Nucleus accumbens (tissue), 56 donors: ENCODE results near the gene FAM32A.

Source experiments
- DNase-seq, 56 donors: peaks; one replicate each; lab custom pipeline; 2025; lab: John Stamatoyannopoulos, UW

FAM32A gene

DNA sequence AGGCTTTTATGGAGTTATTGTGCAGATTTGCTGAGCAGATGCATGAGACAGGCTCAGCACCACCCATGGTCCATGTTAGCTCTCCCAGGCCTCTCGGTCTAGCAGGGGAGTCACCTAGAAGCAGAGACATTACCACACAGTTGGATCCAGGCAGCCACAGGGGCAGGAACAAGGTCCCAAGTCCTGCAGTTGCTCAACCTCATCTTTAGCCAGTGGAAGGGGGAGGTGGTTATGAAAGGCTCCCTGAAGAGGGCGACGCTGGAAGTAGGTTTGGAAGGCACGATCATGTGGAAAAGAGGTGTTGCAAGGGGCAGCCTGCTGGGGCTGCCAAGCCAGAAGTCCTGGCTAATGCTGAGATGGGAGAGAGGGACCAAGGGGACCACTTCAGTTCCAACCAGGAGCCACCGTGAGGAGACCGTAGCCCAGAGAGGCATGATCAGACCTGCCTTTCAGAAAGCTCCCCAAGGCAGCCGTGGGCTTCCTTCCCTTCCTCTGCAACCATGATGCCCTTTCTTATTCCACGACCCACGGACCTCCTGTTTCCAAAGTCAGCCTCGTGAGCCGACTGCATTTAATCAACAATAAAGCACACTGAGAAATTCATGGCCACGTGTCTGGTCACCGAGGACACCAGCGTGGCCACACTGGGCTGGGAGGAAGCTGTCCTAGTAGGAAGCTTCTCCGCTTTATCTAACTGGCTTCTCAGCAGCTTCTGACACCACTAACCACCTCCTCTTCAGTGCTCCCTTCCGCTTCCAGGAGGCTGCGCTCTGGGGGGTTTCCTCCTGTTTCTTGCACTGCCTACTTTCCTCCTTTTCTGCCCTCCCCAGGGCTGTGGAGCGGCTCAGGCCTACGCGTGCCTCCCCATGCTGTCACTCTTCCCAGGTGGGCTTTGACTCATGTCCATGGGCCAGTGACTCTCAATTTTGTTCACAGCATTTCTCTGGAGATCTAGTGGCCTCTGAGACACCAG is 15.1 kb downstream of the FAM32A start:
- no peak for DNase-seq

DNA sequence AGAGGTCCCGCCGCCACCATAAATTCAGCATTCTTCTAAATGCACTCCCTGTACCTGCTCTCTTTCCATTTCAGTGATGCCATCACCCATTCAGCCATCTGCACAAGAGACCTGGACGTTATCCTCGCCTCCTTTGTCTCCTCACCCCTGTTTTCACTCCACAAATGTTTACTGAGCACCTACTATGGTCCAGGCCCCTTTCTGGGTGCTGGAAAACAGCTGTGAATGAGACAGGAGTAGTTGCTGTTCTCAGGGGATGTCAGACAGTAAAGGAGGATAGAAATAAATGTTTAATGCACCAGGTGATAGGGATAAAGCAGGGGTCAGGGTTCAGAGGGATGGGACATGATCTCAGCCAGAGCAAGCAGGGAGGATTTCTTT is 15.8 kb downstream of the FAM32A start:
- no peak for DNase-seq

DNA sequence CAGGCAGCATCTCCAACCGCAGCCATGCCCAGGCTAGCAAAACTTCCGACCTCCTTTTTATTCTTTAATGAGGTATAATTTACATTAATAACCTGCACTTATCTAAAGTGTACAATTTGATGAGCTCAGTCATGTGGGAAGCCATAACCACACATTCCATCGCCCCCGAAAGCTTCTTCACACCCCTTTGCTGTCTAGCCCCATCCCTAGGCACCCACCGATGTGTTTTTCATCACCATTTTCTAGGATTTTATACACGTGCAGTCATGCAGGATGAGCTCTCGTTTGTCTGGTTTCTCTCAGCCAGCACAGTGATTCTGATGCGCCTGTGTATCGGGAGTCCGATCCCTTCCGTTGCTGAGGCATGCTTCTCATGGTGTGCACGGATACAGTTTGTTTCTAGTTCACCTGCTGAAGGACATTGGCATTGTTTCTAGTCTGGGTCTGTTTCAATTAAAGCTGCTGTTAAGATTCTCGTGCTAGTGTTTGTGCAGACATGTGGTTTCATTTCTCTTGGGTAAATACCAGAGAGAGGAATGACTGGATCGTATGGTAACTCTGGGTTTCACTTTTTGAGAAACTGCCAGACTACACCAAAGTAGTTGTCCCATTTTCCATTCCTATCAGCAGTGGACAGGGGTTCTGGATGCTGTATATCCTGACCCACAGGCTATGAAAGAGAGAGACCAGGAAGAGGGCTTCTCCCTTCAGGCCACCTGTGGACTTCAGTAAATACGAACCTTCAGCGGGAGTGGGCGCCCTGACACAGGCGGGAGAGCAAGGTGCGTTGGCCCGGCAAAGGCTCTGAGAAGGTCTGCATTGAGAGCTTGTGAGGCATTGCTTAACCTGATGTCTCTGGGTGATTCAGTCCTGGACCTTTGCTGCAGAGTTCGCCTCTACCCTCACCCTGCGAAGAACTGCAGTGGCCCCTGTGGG is 17.4 kb downstream of the FAM32A start:
- peak in 4 of 56 donors; percentile 6 to 32 (median 24) for DNase-seq

DNA sequence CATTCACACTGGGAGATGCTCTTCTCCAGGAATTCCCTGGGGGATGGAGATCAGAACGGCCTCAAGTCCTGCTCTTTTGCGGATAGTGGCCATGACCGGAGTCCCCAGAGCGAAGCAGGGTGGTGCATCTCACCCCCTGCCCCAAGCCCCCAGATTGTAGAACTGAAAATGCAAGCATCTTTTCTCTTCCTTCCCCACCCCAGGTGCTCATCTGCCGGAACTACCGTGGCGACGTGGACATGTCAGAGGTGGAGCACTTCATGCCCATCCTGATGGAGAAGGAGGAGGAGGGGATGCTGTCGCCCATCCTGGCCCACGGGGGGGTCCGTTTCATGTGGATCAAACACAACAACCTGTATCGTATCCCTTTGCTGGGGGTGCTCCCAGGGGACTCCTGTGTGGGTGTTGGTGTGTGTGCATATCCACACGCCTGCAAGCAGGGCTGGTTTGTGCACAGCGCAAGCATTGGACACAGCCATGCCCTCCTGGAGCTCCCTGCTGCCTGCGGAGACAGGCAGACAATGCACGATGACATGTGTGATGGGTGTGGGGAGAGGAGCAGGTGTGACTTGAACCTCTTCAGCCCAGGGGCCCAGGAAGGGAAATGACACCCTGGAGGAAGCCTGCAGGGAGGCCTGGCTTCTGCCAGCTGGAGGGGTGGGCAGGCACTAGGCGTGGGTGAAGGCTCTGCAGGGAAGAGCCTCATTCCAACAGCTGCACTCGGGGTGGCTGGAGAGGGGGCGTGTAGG is 18.2 kb downstream of the FAM32A start:
- DNase-seq = no peak

DNA sequence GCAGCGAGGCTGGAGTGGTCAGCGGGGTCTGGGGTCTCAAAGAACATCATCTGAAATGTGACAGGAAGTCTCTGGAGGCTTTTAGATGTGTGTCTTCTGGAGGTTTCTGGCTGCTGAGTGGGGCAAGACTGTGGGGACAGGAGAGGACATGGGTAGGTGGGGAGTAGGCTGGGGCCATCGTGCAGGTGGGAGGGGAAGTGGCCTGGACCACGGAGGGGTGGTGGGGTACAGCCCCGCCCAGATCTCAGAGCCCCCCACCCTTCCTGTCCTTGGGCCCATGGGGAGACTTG is 18.7 kb downstream of the FAM32A start:
- no peak for DNase-seq

DNA sequence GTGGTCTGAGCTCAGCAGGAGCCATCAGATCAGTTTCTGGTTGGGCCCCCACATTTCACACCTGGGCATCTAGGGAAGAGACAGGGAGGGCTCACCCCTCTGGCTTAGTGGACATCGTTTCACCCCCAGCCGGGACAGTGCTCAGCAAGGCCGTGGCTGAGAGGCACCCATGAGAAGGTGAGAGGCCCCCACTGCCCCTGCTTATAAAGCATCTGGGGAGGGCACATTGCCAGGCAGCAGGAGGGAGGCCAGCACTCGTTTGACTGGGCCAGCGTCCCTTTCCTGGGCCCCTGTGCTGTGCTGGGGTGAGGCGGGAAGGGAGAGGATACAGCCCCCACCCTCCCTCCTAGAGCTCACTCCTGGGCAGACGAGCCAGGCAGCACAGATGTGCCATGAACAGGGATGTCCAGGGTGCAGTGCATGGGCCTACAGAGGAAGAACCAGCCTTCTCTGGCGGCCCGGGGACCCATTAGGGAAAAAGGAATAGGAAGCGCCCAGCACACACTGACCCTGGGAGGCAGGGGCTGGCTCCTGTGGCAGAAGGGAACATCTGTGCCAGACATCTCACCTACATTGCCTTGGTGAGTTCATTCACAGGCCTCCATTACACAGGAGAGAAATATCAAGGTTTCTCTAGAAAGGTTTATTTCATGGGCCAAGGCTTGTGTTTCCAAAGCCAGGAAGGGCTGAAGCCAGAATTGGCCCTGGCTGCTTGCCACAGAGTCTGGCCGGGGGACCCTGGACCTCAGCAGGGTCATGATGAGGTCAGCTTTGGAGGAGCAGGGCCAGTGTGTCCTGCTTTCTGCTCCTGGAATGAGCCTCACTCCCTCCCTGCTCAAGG is 20.2 kb downstream of the FAM32A start:
- no peak for DNase-seq

DNA sequence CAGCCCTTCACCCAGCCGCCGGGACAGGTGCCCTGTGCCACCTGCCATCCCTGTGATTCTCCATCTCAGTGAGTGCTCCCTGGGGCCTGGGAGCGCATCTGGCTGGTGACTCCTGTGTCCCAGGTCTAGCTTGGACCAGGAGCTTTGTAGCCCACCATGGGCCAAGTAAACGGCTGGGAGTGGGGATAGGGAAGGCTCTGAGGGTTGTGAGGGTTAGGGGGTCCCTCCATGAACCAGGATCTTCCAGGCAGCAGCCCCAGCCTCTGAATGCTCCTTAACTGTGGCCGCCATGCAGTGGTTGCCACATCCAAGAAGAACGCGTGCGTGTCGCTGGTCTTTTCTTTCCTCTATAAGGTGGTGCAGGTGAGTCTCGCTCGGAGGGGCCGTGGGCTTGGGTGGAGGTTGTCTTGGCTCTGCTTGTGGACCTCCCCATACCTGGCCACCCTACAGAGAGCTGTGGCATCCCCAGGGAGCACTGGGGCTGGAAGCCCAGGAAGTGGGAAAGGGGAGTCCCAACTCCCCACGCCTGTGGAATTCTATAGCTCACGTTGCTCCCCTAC is 20.9 kb downstream of the FAM32A start:
- DNase-seq = no peak

DNA sequence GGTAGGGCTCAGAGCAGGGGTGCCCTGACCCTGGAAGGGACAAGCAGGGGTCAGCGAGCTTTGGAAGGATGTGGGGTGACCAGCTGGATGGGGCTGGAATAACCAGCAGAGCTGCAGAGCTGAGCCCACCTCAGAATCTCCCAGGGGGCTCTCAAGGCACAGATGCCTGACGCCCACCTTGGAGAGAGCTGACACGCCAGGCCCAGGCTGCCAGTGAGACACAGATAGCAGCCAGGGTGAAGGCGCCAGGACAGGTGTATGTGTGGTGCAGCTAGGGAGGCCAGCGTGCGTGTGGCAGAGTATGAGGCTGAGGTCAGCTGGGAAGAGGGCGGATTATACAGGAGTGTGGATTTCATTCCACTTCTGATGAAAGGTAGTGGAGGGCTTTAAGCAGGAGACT is 21.4 kb downstream of the FAM32A start:
- no peak for DNase-seq

DNA sequence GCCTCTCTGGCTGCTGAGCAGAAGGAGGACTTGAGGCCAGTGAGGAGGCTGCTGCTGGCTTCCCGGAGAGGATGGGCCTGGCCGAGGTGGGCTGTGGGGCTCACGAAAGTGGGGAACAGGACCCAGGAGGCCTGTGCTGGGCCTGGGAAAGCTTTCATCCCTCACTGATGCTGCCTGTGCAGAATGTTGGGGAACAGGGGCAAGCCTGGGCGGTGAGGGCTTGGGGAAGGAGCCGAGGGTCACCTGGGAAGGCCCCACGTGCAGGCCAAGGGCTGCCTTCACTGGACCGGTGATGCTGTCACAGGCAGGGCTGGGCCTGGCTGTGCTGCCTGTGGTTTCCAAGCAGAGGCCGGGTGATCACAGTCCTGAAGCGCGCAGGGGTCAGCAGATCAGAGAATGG is 21.9 kb downstream of the FAM32A start:
- no peak for DNase-seq

DNA sequence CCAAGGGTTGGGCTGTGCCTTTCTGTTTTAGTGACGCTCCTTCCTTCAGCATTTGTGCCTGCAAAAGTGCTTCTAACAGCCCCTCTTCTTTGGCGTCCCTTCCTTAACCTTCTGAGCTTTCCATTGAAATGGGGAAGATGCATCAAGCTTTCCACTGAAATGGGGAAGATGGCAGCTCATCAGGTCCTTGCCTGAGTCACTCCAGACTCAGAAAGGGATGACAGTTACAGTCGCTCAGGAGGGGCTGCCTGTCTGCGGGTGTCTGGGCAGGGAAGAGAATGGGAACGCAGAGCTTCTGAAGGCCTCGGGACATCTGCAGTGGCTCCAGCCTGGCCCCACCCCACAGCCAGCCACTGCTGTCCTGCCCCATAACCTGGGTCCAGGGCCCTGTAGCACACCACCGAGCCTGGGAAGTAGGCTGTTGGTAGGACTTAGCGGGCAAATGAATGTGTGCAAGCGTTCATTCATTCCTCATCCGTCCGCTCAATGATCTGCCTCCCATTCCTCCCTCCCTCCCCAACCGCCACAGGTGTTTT is 22.3 kb downstream of the FAM32A start:
- no peak for DNase-seq

DNA sequence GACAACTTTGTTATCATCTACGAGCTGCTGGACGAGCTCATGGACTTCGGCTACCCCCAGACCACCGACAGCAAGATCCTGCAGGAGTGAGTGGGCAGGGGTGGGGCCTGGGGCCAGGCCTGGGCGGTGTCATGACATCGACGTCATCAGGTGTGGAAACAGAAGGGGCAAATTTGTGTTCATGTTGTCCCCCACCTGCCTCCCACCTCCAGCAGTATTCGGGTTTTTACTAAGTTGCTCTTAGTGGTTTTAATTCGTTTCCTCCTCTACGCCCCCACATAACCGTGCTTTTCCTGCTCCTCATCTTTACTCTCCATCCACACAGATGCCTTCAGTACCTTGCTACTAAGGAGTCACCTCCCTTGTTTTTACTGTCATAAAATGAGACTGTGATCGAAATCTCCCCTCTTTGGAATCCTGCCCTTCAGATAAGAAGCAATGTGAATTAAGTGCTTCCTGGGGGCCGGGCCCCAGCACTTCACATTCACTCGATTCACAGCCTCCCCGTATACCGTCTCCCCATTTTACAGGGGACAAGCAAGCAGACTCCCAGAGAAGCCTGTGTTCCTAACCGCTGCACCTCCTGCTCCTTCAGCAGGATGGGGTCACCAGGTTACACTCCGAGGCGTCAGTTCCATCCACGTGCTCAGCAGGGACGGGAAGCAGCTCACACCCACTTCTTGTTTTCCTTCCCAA is 23.0 kb downstream of the FAM32A start:
- peak in 1 of 56 donors; percentile 24 for DNase-seq

DNA sequence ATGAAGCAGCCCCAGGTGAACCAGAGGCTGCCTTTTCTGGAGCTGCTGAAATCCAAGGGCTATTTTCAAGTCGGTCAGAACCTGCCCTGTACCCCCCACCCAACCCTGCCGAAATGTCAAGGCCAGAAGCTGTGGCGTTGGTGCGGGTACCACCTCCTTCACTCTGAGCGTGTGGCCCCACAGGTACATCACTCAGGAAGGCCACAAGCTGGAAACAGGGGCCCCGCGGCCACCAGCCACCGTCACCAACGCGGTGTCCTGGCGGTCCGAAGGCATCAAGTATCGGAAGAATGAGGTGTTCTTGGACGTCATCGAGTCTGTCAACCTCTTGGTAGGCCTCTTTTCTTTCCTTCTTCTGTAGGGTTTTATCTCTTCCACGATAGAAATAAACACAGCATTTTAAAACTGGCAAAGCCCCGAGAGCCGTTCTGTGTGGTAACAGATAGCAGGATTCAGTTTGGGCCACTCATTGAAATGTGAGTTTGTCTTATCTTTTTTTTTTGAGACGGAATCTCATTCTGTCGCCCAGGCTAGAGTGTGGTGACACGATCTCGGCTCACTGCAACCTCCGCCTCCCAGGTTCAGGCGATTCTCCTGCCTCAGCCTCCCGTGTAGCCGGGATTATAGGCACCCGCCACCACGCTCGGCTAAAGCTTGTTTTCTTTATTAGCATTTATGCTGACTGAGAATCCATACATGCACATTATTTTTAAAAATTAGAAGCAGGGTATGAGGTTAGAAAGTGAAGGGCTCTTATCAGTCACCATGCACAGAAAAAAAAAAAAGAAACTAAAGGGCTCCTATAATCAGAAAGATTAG is 23.8 kb downstream of the FAM32A start:
- DNase-seq = no peak

DNA sequence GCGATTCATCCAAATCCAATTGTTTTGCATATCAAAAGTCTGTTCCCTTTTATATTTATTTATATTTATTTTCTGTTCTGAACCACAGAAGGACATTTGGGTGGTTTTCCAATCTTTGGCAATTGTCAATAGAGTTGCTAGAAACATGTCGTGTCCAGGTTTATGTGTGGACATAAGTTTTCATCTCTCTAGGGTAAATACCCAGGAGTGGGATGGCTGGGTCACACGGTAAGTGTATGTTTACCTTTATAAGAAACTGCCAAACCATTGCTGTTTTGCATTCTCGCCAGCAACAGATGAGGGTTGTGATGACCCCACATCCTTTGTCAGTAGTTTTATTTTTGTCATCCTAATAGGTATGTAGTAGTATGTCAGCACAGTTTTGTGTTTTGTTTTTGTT is 25.0 kb downstream of the FAM32A start:
- DNase-seq = no peak

DNA sequence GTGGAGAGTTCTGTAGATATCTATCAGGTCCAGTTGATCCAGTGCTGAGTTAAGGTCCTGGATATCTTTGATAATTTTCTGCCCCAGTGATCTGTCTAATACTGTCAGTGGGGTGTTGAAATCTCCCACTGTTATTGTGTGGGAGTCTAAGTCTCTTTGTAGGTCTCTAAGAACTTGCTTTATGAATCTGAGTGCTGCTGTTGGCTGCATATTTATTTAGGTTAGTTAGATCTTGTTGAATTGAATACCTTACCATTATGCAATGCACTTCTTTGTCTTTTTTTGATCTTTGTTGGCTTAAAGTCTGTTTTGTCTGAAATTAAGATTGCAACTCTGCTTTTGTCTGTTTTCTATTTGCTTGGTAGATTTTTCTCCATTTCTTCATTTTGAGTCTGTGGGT is 27.9 kb downstream of the FAM32A start:
- no peak for DNase-seq

DNA sequence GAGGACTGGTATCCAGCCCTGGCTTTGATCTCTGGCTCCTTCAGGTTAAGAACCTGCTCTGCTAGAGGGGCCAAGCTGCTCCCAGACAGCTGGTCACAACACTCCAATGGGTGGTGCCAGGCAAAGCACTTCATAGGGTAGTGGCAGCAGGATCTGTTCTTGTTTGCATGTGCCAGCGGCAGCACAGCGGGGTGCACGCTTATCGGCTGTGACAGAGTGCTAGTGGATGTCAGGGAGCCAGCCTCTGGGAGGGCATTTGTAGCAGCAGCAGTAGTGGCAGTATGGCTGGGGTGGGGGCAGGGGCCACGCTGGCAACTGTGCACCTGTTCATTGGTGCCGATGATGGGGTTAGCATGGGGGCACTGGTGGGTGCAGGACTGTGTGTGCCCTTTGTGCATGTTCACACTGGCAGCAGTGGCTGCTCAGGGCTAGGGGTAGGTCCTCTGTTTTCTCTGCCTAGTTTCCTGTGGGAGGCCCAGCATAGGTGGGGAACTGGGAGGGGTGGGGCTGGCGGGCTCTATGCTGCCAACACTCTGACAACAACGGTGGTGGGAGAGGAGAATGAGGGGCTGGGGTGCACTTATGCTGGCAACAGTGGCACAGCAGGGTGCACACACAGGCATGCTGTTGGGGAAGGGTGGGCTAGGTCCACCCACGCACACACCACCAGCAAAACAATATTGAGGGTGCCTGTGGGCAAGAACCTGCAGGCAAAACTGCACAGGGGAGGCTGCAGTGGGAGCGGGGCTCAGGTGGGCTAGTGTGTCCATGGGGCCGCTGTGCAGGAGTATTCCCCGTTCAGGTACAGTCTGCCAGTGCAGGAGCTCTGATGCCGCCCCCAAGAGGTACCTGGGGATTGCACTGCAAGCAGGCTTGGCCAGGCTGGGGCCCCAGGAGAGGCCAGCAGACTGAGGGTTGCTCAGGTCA is 31.8 kb downstream of the FAM32A start:
- no peak for DNase-seq

DNA sequence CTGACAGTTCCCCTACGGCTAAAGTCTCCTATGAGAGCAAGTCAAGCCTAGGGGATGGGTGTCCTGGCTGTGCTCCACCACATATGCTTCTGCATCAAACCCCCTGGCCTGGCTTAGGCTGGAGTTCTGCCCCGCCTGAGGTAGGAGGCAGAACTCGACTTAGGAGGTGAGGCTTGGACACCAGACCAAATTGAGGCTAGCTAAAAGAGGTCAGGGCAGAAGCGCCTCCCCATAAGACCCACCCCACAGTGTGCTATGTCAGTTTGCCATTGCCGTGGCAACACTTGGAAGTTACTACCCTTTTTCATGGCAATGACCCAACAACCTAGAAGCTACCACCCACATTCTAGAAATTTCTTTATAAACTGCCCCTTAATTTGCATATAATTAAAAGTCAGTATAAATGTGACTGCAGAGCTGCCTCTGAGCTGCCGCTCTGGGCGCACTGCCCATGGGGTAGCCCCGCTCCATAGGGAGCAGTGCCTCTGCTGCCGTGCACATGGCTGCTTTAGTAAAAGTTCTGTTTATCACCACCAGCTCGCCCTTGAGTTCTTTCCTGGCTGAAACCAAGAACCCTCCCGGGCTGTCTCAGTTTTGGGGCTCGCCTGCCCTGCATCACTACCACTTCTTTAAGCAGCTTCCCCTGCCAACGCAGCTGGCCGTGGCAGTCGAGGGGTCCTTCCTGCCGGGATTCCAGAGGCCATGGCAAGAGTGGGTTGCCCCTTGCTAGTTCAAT is 32.7 kb downstream of the FAM32A start:
- peak in 1 of 56 donors; percentile 23 for DNase-seq
